Anterior cingulate cortex (tissue), 58 donors: ENCODE data around the gene IL5.
A peak's percentile ranks its signal among the peaks of the same experiment; 100 is the strongest.

Experiments used
- DNase-seq, 58 donors: peaks; one replicate each; lab custom pipeline; 2025; lab: John Stamatoyannopoulos, UW

Gene IL5

GRCh38 chr5:132500244-132500930 lies 42.9 kb downstream of the IL5 start:
- DNase-seq = no peak

- no peak for DNase-seq
These were observed 43.7 kb downstream of the IL5 start for GRCh38 chr5:132499440-132500243.

DNA sequence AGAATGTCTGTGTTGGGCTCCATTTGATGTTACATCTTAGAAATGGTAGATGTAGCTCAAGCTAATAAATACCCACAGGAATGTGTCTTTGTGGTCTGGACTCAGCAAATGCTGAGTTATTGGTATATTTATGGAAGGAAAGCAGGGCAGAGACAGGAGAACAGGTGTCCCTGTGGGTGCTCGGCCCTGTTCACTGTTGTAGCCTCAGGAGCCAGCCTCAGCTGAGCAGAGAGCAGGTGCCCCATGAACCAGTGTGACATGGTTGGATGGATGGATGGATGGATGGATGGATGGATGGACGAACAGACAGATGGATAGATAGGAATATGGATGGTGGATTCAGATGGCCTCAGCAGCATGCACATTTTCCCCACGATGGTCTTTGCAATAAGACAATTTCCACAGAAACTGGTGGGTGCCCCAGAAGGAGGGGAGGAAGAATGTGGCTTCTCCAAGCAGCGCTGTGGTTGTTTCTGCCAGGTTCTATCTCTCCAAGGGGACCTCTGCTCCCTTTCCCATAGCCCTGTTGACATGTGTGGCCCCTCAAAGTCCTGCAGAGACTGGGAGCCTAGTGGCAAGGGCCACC lies 44.5 kb downstream of the IL5 start:
- DNase-seq = no peak

DNA sequence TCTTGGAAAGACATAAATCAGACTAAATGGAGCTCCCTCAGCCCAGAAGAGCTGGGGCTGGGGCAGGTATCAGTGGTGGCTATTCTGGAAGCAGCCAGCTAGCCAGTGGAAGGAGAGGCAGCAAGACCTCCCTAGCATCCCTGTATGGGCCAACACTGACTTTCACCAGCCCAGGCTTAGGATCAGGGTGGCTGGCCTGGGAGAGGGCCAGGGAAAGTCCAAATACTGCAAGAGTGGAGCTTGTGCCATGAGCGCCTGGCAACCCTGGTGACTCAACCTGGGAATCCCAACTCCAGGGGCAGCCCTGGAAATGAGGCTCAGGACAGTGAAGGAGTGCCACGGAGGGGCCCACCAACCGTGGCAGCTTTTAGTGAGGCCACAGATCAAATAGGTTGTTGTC lies 45.2 kb downstream of the IL5 start:
- DNase-seq = peak in 2 of 58 donors; percentile 33 to 51

GRCh38 chr5:132497488-132497997 lies 45.8 kb downstream of the IL5 start:
- no peak for DNase-seq

DNA sequence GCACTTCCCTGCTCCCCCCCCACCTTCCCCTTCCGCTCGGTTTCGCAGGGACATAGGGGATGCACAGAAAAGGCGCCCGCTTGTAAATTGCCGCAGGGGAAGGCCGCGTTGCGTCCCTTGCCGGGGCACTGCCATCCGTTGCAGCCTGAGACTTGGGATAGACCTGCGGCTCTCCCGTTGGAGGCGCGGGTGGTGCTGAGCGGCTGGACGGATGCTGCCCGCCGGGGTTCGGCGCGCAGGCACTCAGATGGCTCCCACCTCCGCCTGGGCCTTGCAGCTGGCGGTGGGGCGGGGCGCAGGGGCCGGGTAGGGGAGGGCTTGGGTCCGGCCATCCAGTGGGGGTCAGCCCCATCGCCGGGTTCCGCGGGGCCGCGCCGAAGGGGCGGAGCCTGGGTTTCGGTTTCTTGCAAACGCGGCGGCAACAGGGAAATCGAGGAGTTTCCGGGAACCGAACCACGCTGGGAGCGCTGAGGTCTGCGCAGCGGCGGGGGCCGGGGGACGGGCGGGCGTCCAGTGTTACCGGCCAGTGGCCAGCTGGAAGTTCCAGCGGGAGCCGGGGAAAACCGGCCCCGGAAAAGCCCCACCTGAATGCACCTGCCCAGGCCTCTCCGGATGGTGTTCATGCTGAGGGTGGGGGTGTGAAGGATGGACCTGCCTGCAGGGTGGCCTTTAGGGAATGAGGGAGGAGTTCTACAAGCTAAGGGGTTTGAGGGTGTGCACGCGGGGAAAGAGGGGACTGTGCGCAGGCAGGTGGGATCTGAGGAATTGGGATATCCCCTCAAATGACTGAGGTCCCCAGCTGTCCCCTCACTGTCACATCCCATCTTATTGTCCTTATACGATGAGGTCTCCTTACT lies 46.5 kb downstream of the IL5 start:
- DNase-seq = peak in 52 of 58 donors; percentile 28 to 92 (median 63)

DNA sequence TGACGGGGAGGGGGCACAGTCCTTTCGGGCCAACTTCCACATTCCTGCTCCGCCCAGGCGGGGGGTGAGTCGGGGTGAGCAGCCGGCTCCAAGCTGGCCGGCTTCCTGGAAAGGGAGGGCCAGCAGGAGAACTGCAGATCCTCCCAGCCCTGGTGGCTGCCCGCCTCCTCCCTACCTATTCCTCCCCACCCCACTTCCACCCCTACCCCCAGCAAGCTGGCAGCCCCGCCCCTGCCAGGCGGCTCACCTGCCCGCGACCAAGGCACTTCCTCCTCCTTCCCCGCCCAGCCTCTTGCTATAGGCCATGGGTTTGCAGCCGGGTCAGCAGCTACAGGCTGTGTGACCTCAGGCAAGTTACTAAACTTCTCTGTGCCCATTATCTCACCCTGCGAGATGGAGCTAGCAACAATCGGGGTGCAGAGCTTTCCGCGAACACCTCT lies 47.1 kb downstream of the IL5 start:
- peak in 46 of 58 donors; percentile 25 to 88 (median 66) for DNase-seq

- peak in 50 of 58 donors; percentile 25 to 88 (median 68) for DNase-seq
These were observed 47.6 kb downstream of the IL5 start for GRCh38 chr5:132495667-132496190.

DNA sequence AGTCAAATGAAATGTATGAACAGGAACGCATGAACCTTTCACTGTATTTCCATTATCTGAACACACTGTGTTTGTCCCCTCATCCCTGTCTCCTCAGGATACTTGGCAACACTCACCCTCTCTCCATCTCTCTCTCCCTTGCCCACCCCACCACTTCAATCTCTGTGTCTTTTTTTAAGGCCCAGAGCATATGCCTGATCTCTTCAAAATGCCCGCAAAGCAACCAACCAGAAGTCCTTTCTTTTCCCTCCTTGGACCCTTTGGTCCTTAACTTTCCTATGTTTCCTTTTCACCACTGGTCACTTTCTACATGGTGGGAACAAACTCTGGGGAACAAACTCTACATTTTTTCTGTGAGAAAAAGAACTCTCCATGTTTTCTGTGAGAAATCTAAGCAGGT lies 49.5 kb downstream of the IL5 start:
- no peak for DNase-seq

GRCh38 chr5:132493241-132493640 lies 50.1 kb downstream of the IL5 start:
- DNase-seq = no peak

- DNase-seq = no peak
These were observed 50.8 kb downstream of the IL5 start for GRCh38 chr5:132492386-132493125.
